ENCODE measurements around the gene SPINK1. TPM values are rescaled to one million over a fixed set of nuclear protein-coding genes. Genes with fewer than 3 reads are reported as not detected.

The SPINK1 gene
- total and polyA plus RNA-seq, 9 of the 15 experiments (the other 6 are each of a cell fraction or from before 2014, with no cell fraction given) = 0.45 to 2.2 (median 0.65) TPM; not detected in 1

DNA sequence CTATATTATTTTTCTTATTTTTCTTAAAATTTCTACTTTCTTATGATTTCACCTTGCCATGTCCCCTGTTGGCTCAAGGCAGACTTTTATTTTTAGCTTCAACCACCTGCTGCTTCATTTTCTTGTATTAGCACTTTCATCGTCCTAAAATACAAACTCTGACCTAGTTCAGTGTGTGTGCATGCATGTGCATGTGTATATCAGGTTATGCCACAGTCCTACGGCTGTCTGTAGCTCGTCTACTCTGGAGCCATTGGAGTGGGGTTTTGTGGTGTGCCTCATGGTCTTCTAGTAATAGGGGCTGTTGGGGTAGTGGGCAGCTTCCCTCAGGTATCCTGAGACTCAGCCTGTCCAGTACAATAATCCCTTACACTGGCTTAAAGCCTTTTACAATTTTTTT is 13.4 kb upstream of the SPINK1 start:
- no peak overlapping the region for H3K4me2 ChIP-seq (ENCODE audit: insufficient read depth, low read length)
- no peak for TF ChIP-seq RUNX1 (IDR thresholded peaks at IDR 0.05; ENCODE audit: low read depth)
- TF ChIP-seq CTBP1 (IDR thresholded peaks at IDR 0.05; ENCODE audit: borderline replicate concordance) = no peak
- no peak for TF ChIP-seq ARHGAP35 (IDR thresholded peaks at IDR 0.05; ENCODE audit: partially characterized antibody)
- no peak for TF ChIP-seq SIX5 (IDR thresholded peaks at IDR 0.05; ENCODE audit: borderline replicate concordance in 1 of 2, insufficient read depth in 1 of 2, low read depth in 1 of 2, low read length in 2 of 2)
- TF ChIP-seq ZNF384 (IDR thresholded peaks at IDR 0.05; ENCODE audit: low read depth, low read length) = no peak
- TF ChIP-seq, protein P1, sequence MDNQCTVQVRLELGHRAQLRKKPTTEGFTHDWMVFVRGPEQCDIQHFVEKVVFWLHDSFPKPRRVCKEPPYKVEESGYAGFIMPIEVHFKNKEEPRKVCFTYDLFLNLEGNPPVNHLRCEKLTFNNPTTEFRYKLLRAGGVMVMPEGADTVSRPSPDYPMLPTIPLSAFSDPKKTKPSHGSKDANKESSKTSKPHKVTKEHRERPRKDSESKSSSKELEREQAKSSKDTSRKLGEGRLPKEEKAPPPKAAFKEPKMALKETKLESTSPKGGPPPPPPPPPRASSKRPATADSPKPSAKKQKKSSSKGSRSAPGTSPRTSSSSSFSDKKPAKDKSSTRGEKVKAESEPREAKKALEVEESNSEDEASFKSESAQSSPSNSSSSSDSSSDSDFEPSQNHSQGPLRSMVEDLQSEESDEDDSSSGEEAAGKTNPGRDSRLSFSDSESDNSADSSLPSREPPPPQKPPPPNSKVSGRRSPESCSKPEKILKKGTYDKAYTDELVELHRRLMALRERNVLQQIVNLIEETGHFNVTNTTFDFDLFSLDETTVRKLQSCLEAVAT (IDR thresholded peaks at IDR 0.05) = no peak
- TF ChIP-seq, protein P2, sequence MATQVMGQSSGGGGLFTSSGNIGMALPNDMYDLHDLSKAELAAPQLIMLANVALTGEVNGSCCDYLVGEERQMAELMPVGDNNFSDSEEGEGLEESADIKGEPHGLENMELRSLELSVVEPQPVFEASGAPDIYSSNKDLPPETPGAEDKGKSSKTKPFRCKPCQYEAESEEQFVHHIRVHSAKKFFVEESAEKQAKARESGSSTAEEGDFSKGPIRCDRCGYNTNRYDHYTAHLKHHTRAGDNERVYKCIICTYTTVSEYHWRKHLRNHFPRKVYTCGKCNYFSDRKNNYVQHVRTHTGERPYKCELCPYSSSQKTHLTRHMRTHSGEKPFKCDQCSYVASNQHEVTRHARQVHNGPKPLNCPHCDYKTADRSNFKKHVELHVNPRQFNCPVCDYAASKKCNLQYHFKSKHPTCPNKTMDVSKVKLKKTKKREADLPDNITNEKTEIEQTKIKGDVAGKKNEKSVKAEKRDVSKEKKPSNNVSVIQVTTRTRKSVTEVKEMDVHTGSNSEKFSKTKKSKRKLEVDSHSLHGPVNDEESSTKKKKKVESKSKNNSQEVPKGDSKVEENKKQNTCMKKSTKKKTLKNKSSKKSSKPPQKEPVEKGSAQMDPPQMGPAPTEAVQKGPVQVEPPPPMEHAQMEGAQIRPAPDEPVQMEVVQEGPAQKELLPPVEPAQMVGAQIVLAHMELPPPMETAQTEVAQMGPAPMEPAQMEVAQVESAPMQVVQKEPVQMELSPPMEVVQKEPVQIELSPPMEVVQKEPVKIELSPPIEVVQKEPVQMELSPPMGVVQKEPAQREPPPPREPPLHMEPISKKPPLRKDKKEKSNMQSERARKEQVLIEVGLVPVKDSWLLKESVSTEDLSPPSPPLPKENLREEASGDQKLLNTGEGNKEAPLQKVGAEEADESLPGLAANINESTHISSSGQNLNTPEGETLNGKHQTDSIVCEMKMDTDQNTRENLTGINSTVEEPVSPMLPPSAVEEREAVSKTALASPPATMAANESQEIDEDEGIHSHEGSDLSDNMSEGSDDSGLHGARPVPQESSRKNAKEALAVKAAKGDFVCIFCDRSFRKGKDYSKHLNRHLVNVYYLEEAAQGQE (IDR thresholded peaks at IDR 0.05; ENCODE audit: borderline replicate concordance) = no peak
- TF ChIP-seq, protein P2 (CRISPR knock-in tag; IDR thresholded peaks at IDR 0.05; ENCODE audit: low read depth) = no peak
- TF ChIP-seq ZNF431 (CRISPR knock-in tag; IDR thresholded peaks at IDR 0.05) = no peak
- TF ChIP-seq TBP (optimal IDR thresholded peaks at IDR 0.05; ENCODE audit: low read depth, low read length) = no peak
- TF ChIP-seq, protein P3, sequence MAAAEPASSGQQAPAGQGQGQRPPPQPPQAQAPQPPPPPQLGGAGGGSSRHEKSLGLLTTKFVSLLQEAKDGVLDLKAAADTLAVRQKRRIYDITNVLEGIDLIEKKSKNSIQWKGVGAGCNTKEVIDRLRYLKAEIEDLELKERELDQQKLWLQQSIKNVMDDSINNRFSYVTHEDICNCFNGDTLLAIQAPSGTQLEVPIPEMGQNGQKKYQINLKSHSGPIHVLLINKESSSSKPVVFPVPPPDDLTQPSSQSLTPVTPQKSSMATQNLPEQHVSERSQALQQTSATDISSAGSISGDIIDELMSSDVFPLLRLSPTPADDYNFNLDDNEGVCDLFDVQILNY (CRISPR knock-in tag; IDR thresholded peaks at IDR 0.05) = no peak
- TF ChIP-seq NEUROD1 (IDR thresholded peaks at IDR 0.05; ENCODE audit: borderline replicate concordance, low read depth, low read length, partially characterized antibody) = no peak
- no peak for TF ChIP-seq SAFB (IDR thresholded peaks at IDR 0.05; ENCODE audit: borderline replicate concordance, low read depth, low read length)
- TF ChIP-seq XRCC4 (IDR thresholded peaks at IDR 0.05; ENCODE audit: extremely low read depth, insufficient read depth, insufficient read length) = no peak
- TF ChIP-seq CHCHD3 (CRISPR knock-in tag; IDR thresholded peaks at IDR 0.05) = no peak
- intact Hi-C loops (cut with micrococcal nuclease) = no loop called here
- H3K9ac ChIP-seq (ENCODE audit: insufficient read depth in 1 of 2, low read depth in 2 of 2, low read length in 2 of 2) = no peak overlapping the region
- no peaks in the 10 kb centered on the region for H3K27me3 ChIP-seq (ENCODE audit: control insufficient read depth in 2 of 2, insufficient read depth in 2 of 2, low read length in 2 of 2)
- no peak for FAIRE-seq
- BruUV-seq (replicated peaks) = no TSS peak
- H3K79me2 ChIP-seq (ENCODE audit: control insufficient read depth, insufficient read depth, low read length) = no peaks in the 10 kb centered on the region
- POLR2A ChIA-PET = no interaction called here
- H4K20me1 ChIP-seq (replicated peaks; ENCODE audit: control insufficient read depth, insufficient read depth, low read length) = no peaks in the 10 kb centered on the region
- no peaks in the 10 kb centered on the region for H3K9me1 ChIP-seq (ENCODE audit: control insufficient read depth, insufficient read depth, low read length)
- in situ Hi-C loops (cut with MboI) = no loop called here
- CTCF ChIA-PET (ENCODE audit: low intra/inter-chr PET ratio) = no interaction called here
- H3K36me3 ChIP-seq (ENCODE audit: control insufficient read depth, insufficient read depth, low read length) = no peaks in the 10 kb centered on the region
- no peak overlapping the region for H2AFZ ChIP-seq (ENCODE audit: low read depth, low read length)
- WGBS (ENCODE audit: insufficient coverage, low coverage, missing lambda C conversion rate) = 0% methylated on average over 3 of the region's 3 CpGs
- H3K27ac ChIP-seq (ENCODE audit: extremely low read depth, low read depth, low read length) = no peak overlapping the region
- ATAC-seq = no peak
- no peak overlapping the region for H3K4me3 ChIP-seq
- DNase-seq (ENCODE audit: extremely low read depth in 1 of 4, low spot score in 3 of 4) = no peak
- H3K4me1 ChIP-seq (replicated peaks in 1 of 2; ENCODE audit: control insufficient read depth in 2 of 2, insufficient read depth in 2 of 2, low read length in 2 of 2) = no peaks in the 10 kb centered on the region
- no peaks in the 10 kb centered on the region for H3K9me3 ChIP-seq (replicated peaks; ENCODE audit: control insufficient read depth, insufficient read depth, low read depth, low read length)

All from K562 (cell line).